Osteocyte (in vitro differentiated cells): ENCODE data around the gene AEBP2. TPM values are rescaled to one million over a fixed set of nuclear protein-coding genes. Genes with fewer than 3 reads are reported as not detected.

Source experiments
- DNase-seq: peaks from one replicate; pipeline ENCODE4 v3.0.0; 2021; ENCODE audit warnings: mixed read lengths; ENCODE audit not compliant: unreplicated experiment; ENCODE audit errors: extremely low spot score
- H3K27ac Mint-ChIP-seq: one replicate; pipeline ENCODE4 v1.8.0; 2021; ENCODE audit warnings: mild to moderate bottlenecking, mixed read lengths; ENCODE audit not compliant: unreplicated experiment
- H3K27me3 Mint-ChIP-seq: one replicate; pipeline ENCODE4 v1.8.0; 2021; ENCODE audit warnings: mixed read lengths; ENCODE audit not compliant: unreplicated experiment
- H3K36me3 Mint-ChIP-seq: one replicate; pipeline ENCODE4 v1.8.0; 2021; ENCODE audit warnings: mixed read lengths; ENCODE audit not compliant: unreplicated experiment
- H3K4me1 Mint-ChIP-seq: one replicate; pipeline ENCODE4 v1.8.0; 2021; ENCODE audit warnings: mixed read lengths; ENCODE audit not compliant: unreplicated experiment
- H3K4me3 Mint-ChIP-seq: one replicate; pipeline ENCODE4 v1.8.0; 2021; ENCODE audit warnings: mild to moderate bottlenecking, moderate library complexity, mixed read lengths; ENCODE audit not compliant: unreplicated experiment
- H3K9me3 Mint-ChIP-seq: one replicate; pipeline ENCODE4 v1.8.0; 2021; ENCODE audit warnings: mixed read lengths; ENCODE audit not compliant: unreplicated experiment
- total RNA-seq: library from RNA; stranded (reverse); gene quantifications from 2 replicates; pipeline ENCODE4 v1.2.1, GENCODE V29; 2021
- TF ChIP-seq, protein P1 (sequence below): fragments of 200-600 bp; sonication (generic); IDR thresholded peaks from 2 replicates; pipeline ENCODE4 v1.5.0; 2021; ENCODE audit warnings: antibody characterized with exemption, mild to moderate bottlenecking, moderate library complexity

Gene AEBP2
- total RNA-seq, 1 donor from 2014 or later: 33.5 TPM

DNA sequence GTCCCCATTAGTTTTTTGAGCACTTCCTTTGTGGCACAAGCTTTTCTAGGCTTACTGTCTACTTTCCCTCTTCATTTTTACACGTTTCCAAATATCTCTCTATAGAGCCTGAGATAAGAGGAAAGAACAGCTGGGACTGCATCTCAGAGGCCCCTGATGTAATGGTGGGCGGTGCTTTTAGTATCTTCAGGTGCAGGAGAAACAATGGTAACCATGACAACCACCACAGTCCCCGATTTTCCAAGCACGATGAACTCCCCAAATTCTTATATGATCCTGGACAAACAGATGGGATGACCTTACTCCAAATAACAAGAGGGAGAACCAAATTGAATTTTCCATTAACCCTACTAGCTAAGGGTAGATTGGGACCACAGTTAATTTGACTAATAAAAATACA, 103.3 kb downstream of the AEBP2 start:
- H3K9me3 Mint-ChIP-seq: no peaks in the 10 kb centered on the region
- H3K36me3 Mint-ChIP-seq: no peaks in the 10 kb centered on the region
- no peak for DNase-seq
- no peak overlapping the region for H3K27ac Mint-ChIP-seq
- peaks cover 24% of the 10 kb centered on the region for H3K4me1 Mint-ChIP-seq
- TF ChIP-seq, protein P1, sequence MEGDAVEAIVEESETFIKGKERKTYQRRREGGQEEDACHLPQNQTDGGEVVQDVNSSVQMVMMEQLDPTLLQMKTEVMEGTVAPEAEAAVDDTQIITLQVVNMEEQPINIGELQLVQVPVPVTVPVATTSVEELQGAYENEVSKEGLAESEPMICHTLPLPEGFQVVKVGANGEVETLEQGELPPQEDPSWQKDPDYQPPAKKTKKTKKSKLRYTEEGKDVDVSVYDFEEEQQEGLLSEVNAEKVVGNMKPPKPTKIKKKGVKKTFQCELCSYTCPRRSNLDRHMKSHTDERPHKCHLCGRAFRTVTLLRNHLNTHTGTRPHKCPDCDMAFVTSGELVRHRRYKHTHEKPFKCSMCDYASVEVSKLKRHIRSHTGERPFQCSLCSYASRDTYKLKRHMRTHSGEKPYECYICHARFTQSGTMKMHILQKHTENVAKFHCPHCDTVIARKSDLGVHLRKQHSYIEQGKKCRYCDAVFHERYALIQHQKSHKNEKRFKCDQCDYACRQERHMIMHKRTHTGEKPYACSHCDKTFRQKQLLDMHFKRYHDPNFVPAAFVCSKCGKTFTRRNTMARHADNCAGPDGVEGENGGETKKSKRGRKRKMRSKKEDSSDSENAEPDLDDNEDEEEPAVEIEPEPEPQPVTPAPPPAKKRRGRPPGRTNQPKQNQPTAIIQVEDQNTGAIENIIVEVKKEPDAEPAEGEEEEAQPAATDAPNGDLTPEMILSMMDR: no peak
- no peaks in the 10 kb centered on the region for H3K27me3 Mint-ChIP-seq
- no peak overlapping the region for H3K4me3 Mint-ChIP-seq

DNA sequence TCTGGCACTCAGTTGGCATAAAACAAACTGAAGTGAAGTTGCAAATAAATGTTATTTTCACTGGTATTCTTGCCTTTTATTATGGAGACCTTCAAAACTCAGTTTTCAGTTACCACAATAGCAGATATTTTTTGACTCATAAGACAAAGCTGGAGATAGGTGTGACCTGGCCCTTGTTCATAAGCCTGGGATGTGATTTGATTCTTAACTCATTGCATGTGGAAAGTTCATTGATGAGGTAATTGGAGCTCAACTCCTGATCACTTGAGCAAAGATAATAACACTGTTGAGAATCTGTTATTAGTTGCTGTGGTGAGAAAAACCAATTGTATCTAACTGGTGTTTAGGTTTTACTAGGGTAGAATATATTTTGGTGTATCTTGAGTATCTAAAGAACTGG, 105.1 kb downstream of the AEBP2 start:
- DNase-seq: no peak
- Mint-ChIP-seq H3K4me3 (no peak overlapping the region), H3K27ac (no peak overlapping the region), H3K4me1 (peaks cover 37% of the 10 kb centered on the region), H3K36me3 (no peaks in the 10 kb centered on the region), H3K27me3 (no peaks in the 10 kb centered on the region), H3K9me3 (no peaks in the 10 kb centered on the region)
- TF ChIP-seq, protein P1: no peak

DNA sequence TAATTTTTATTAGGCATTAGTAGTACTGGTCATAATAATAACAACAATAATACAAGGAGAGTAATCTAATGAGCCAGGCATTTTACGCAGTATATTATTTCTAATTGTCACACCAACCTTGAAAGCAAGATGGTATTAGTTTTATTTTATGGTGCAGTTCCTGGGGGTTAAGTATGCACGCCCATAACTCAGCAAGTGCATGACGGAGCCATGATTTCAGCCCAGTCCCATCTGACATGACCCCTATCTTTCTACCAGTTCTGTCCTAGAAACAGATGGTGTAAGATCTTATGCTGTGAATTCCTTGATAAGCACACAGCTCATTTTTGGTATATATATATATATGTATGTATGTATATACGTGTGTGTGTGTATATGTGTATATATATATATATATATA, 106.0 kb downstream of the AEBP2 start:
- TF ChIP-seq, protein P1: no peak
- no peak overlapping the region for H3K27ac Mint-ChIP-seq
- H3K27me3 Mint-ChIP-seq: no peaks in the 10 kb centered on the region
- no peak for DNase-seq
- no peak overlapping the region for H3K4me3 Mint-ChIP-seq
- H3K36me3 Mint-ChIP-seq: no peaks in the 10 kb centered on the region
- H3K9me3 Mint-ChIP-seq: no peaks in the 10 kb centered on the region
- H3K4me1 Mint-ChIP-seq: peaks cover 39% of the 10 kb centered on the region

DNA sequence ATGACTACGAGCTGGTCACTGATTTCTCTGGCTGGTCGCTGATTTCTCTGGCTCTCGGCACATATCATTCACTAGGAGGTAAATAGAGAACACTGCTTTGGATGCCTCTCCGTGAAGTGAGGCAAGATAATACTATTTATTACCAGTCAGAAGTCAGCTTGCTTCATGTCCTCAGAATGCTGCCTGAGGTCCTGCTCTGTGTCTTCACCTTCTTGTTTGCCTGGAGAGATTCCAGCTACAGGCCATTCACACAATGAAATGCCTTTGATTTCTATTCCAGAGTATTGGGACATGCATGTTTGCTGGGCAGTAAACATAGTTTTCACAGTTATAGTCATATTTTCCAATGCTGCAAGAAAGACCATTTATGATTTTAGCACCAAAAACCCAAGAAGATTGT, 106.7 kb downstream of the AEBP2 start:
- TF ChIP-seq, protein P1: no peak
- Mint-ChIP-seq H3K27ac (peak overlapping the region; percentile 73), H3K4me1 (peaks cover 39% of the 10 kb centered on the region), H3K4me3 (no peak overlapping the region), H3K9me3 (no peaks in the 10 kb centered on the region), H3K27me3 (no peaks in the 10 kb centered on the region), H3K36me3 (no peaks in the 10 kb centered on the region)
- DNase-seq: no peak

DNA sequence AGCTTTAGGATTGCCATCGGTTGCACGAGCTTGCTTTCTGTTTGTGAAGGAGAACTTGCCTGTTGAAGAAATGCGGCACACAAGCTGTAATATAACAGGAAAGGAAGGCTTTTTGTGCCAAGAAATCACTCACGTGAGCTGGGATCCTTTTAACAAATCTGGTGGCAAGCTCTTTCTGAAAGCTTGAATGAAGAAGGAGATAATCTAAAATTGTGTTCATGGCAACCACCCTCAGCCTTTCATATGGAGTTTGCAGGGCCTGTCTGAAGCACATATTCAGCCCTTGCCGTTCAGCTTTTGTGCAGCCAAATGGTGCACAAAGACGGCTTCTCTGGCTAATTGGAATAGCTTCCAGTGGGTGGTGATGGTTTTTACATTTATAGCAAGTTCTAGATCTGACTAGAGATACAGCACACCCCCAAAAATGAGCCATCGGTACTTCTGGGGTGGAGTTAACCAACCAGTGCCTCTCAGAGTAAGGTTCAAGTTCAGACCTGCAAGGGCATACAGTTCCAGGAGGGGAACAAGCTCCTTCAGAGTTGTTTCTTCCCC, 107.4 kb downstream of the AEBP2 start:
- peak overlapping the region; percentile 73 for H3K27ac Mint-ChIP-seq
- TF ChIP-seq, protein P1: no peak
- H3K4me1 Mint-ChIP-seq: peaks cover 39% of the 10 kb centered on the region
- DNase-seq: no peak
- no peaks in the 10 kb centered on the region for H3K27me3 Mint-ChIP-seq
- H3K36me3 Mint-ChIP-seq: no peaks in the 10 kb centered on the region
- no peak overlapping the region for H3K4me3 Mint-ChIP-seq
- no peaks in the 10 kb centered on the region for H3K9me3 Mint-ChIP-seq
